ENCODE measurements around the gene GPC3. TPM values are rescaled to one million over a fixed set of nuclear protein-coding genes. Genes with fewer than 3 reads are reported as not detected.

The GPC3 gene
- total and polyA plus RNA-seq, 2 experiments from 2014 or later, result 36.8 to 60.1 TPM

DNA sequence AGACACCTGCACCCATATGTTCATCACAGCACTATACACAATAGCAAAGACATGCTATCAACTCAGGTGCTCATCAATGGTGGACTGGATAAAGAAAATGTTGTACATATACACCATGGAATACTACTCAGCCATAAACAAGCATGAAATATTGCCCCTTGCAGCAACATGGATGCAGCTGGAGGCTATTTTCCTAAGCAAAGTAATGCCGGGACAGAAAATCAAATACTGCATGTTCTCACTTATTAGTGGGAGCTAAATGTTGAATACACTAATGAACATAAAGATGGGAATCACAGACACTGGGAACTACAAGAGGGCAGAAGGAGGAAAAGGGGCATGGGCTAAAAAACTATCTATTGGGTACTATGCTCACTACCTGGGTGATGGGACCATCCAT lies 278.5 kb downstream of the GPC3 start (continued):
- no peak for TF ChIP-seq REST (IDR thresholded peaks at IDR 0.05; ENCODE audit: unreplicated experiment)
- TF ChIP-seq POLR2AphosphoS5 (IDR thresholded peaks at IDR 0.05; ENCODE audit: low read depth), result no peak
- TF ChIP-seq NANOG (IDR thresholded peaks at IDR 0.05; ENCODE audit: borderline replicate concordance), result no peak
- no peak for TF ChIP-seq ZNF331 (CRISPR knock-in tag; IDR thresholded peaks at IDR 0.05; ENCODE audit: low read depth)
- no peak for TF ChIP-seq EZH2phosphoT487 (IDR thresholded peaks at IDR 0.05; ENCODE audit: unreplicated experiment)
- no peak for TF ChIP-seq EZH2 (IDR thresholded peaks at IDR 0.05; ENCODE audit: low read depth, unreplicated experiment)
- TF ChIP-seq STAT1 (IDR thresholded peaks at IDR 0.05; ENCODE audit: unreplicated experiment), result no peak
- no peak for TF ChIP-seq CREB1 (CRISPR knock-in tag; IDR thresholded peaks at IDR 0.05; ENCODE audit: low read depth)
- TF ChIP-seq ETS1 (IDR thresholded peaks at IDR 0.05), result no peak

- Mint-ChIP-seq H3K36me3 (ENCODE audit: low read depth) (no peaks in the 10 kb centered on the region; the same call in 2 of the 3 replicates), H3K27ac (no peak overlapping the region), H3K9me3 (no peaks in the 10 kb centered on the region), H3K4me1 (peaks cover 29% of the 10 kb centered on the region), H3K27me3 (ENCODE audit: insufficient read depth, low read depth, poor library complexity) (peaks cover 6% of the 10 kb centered on the region), H3K4me3 (no peak overlapping the region)
- no peak overlapping the region for H3K27ac ChIP-seq (ENCODE audit: low read depth)
- H3K4me1 ChIP-seq (ENCODE audit: insufficient read depth), result peaks cover 36% of the 10 kb centered on the region
- no peaks in the 10 kb centered on the region for H3K9me2 ChIP-seq (ENCODE audit: insufficient read depth)
- DNase-seq (ENCODE audit: low spot score), result no peak
- no peaks in the 10 kb centered on the region for H3K36me3 ChIP-seq (ENCODE audit: insufficient read depth)
- H3F3A ChIP-seq (replicated peaks; ENCODE audit: low read depth), result no peaks in the 10 kb centered on the region
- no peak for ATAC-seq
- H4K20me1 ChIP-seq (replicated peaks; ENCODE audit: insufficient read depth), result no peaks in the 10 kb centered on the region
- no peak overlapping the region for H3K4me3 ChIP-seq
- H2AFZ ChIP-seq, result no peak overlapping the region
- H3K27me3 ChIP-seq (ENCODE audit: insufficient read depth), result no peaks in the 10 kb centered on the region
- no peaks in the 10 kb centered on the region for H3K79me2 ChIP-seq (replicated peaks; ENCODE audit: insufficient read depth)
- H3K4me2 ChIP-seq, result no peak overlapping the region
- no peak for TF ChIP-seq EZH2 (IDR thresholded peaks at IDR 0.05; ENCODE audit: low read depth, unreplicated experiment)
- TF ChIP-seq ZNF331 (CRISPR knock-in tag; IDR thresholded peaks at IDR 0.05; ENCODE audit: low read depth), result no peak
- TF ChIP-seq CTCF (conservative IDR thresholded peaks at IDR 0.05; ENCODE audit: low read depth in 2 of 2), result no peak
- TF ChIP-seq CREB1 (CRISPR knock-in tag; IDR thresholded peaks at IDR 0.05; ENCODE audit: low read depth), result no peak
- TF ChIP-seq, protein P1, sequence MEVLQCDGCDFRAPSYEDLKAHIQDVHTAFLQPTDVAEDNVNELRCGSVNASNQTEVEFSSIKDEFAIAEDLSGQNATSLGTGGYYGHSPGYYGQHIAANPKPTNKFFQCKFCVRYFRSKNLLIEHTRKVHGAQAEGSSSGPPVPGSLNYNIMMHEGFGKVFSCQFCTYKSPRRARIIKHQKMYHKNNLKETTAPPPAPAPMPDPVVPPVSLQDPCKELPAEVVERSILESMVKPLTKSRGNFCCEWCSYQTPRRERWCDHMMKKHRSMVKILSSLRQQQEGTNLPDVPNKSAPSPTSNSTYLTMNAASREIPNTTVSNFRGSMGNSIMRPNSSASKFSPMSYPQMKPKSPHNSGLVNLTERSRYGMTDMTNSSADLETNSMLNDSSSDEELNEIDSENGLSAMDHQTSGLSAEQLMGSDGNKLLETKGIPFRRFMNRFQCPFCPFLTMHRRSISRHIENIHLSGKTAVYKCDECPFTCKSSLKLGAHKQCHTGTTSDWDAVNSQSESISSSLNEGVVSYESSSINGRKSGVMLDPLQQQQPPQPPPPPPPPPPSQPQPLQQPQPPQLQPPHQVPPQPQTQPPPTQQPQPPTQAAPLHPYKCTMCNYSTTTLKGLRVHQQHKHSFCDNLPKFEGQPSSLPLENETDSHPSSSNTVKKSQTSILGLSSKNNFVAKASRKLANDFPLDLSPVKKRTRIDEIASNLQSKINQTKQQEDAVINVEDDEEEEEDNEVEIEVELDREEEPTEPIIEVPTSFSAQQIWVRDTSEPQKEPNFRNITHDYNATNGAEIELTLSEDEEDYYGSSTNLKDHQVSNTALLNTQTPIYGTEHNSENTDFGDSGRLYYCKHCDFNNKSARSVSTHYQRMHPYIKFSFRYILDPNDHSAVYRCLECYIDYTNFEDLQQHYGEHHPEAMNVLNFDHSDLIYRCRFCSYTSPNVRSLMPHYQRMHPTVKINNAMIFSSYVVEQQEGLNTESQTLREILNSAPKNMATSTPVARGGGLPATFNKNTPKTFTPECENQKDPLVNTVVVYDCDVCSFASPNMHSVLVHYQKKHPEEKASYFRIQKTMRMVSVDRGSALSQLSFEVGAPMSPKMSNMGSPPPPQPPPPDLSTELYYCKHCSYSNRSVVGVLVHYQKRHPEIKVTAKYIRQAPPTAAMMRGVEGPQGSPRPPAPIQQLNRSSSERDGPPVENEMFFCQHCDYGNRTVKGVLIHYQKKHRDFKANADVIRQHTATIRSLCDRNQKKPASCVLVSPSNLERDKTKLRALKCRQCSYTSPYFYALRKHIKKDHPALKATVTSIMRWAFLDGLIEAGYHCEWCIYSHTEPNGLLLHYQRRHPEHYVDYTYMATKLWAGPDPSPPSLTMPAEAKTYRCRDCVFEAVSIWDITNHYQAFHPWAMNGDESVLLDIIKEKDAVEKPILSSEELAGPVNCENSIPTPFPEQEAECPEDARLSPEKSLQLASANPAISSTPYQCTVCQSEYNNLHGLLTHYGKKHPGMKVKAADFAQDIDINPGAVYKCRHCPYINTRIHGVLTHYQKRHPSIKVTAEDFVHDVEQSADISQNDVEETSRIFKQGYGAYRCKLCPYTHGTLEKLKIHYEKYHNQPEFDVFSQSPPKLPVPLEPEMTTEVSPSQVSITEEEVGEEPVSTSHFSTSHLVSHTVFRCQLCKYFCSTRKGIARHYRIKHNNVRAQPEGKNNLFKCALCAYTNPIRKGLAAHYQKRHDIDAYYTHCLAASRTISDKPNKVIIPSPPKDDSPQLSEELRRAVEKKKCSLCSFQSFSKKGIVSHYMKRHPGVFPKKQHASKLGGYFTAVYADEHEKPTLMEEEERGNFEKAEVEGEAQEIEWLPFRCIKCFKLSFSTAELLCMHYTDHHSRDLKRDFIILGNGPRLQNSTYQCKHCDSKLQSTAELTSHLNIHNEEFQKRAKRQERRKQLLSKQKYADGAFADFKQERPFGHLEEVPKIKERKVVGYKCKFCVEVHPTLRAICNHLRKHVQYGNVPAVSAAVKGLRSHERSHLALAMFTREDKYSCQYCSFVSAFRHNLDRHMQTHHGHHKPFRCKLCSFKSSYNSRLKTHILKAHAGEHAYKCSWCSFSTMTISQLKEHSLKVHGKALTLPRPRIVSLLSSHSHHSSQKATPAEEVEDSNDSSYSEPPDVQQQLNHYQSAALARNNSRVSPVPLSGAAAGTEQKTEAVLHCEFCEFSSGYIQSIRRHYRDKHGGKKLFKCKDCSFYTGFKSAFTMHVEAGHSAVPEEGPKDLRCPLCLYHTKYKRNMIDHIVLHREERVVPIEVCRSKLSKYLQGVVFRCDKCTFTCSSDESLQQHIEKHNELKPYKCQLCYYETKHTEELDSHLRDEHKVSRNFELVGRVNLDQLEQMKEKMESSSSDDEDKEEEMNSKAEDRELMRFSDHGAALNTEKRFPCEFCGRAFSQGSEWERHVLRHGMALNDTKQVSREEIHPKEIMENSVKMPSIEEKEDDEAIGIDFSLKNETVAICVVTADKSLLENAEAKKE (CRISPR knock-in tag; IDR thresholded peaks at IDR 0.05), result no peak
- TF ChIP-seq EZH2phosphoT487 (IDR thresholded peaks at IDR 0.05; ENCODE audit: unreplicated experiment), result no peak
- TF ChIP-seq NANOG (IDR thresholded peaks at IDR 0.05; ENCODE audit: borderline replicate concordance), result no peak
- TF ChIP-seq ZNF114 (CRISPR knock-in tag; IDR thresholded peaks at IDR 0.05), result no peak
- TF ChIP-seq STAT1 (IDR thresholded peaks at IDR 0.05; ENCODE audit: unreplicated experiment), result no peak
- no peak for TF ChIP-seq JUNB (IDR thresholded peaks at IDR 0.05; ENCODE audit: unreplicated experiment)
- TF ChIP-seq POLR2AphosphoS5 (IDR thresholded peaks at IDR 0.05; ENCODE audit: low read depth), result no peak
Observed at GRCh38 chrX:133702230-133702629, 283.2 kb downstream of the GPC3 start.

Data from GM23338 (cell line).